Lung microvascular endothelial cell (primary cell): ENCODE data around the gene SMIM17. TPM values are rescaled to one million over a fixed set of nuclear protein-coding genes. Genes with fewer than 3 reads are reported as not detected.

Experiments used
- DNase-seq, 2 donors: peaks; one replicate each; pipeline versions ENCODE4 v3.0.0 to v3.0.0-alpha.2; 2010; ENCODE audit warnings: low read depth in 2 of 2
- total RNA-seq: library from RNA; depleted of rRNA; stranded (reverse); fragments of >200 nt; gene quantifications from 2 replicates; pipeline ENCODE4 v1.2.1, GENCODE V29; 2014

Gene SMIM17
- 0.20 and 0.22 TPM in 2 replicates for total RNA-seq

DNA sequence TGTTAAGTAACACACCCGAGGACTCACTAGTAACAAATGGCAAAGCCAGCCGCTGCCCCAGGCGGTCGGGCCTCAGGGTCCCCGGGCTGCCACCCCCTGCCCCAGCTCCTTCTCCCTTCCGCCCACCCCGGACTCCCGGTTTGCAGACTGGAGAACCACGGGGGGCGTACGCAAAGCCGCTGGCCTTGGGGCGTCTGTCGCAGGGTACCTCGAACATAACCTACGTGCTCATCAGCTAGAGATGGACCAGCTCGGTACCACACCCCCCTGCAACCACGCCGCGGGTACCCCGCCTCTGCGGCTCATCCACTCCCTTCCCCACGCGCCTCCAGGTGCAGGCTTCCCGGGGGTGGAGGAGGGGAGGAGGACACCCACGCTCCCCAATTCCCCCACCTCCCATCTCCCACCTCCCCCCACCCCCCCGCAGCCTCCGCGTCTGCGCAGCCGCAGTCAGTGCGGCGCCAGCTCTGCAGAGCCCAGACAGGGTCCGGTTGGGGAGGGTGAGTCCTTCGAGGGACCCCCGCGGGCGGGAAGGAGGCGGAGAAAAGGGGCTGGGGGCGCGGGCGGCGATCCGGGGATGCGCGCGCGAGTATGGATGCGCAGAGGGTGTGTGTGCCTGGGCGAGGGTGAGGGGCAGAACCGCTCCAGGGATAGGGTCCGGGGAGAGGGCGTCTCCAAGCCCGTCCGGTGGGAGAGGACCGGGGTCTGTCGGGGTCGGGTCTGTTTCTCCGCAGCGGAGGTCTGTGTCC, at the start of gene SMIM17:
Gene SMIM17 (plus strand): TSS at position 449 of the 749 bp plus-strand sequence. CDS start 2,509 bp downstream, outside the sequence.
- no peak for DNase-seq

DNA sequence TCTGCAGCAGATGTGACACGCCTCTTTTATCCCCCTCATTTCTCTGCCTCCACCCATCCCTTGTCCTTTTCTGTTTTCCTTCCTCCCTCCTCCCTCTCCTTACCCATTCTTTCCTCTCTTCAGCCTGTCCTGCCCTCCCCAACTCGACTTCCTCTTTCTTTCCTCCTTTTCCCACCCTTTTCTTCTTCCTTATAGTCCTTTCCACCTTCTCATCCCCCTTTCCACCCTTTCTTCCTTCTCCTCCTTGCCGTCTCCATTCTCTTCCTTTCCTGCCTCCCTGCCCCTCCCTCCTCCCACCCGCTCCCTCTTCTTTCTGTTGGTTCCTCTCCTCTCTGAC, 48.5 kb upstream of the SMIM17 start:
- DNase-seq, result no peak

DNA sequence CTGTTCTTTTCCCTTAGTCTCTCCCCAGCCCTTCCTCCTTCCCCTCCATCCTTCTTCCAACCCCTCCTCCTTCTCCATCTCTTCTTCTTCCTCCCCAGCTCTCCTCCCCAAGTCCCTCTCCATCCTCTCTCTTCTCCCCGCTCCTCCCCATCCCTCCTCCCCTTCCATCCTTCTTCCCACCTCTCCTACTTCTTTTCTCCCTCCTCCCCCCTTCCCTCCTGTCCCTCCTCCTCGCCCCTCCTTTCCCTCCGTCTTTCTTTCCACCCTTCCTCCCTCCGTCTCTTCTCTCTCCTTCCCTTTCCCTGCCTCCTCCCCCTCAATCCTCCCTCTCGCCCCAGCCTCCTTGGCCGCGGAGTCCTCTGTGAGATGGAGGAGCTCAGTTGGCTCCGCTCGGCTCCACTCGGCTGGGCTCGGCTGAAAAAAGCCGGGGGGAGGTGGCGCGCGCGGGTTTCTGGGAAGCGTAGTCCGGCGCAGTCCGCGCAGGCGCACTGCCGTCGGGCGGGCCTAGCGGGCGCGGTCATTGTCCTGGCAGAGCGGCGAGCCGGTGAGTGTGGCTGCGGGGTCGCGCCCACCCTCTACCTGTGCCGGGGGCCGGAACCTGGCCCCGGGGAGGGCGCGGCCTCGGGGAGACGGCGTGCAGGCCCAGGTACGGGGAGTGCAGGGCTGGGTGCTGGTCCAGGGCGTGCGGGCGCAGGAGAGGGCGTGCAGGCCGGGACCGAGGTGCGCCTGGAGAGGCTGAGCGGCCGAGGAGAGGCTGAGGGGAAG, 48.0 kb upstream of the SMIM17 start, which contains the start of gene ZNF71:
Gene ZNF71 (plus strand): TSS at position 520 of the 765 bp plus-strand sequence. CDS start 6,257 bp downstream, outside the sequence.
- DNase-seq, result peak; percentile 88 to 91

DNA sequence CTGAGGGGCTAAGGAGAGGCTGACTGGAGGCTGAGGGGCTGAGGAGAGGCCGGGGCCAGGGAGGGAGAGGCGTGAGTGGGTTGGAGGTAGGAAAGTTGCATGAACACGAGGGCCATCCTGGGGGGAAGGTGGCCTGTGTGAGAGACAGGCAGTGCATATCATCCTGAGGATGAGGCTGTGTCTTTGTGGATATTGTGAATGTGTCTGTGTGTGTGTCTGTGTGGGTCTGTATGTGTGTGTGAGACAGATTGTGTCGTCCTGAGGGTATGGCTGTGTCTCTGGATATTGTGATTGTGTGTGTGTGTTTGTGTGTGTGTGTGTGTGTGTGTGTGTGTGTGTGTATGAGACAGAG, 47.4 kb upstream of the SMIM17 start:
- peak in 1 of 2 donors; percentile 48 for DNase-seq

DNA sequence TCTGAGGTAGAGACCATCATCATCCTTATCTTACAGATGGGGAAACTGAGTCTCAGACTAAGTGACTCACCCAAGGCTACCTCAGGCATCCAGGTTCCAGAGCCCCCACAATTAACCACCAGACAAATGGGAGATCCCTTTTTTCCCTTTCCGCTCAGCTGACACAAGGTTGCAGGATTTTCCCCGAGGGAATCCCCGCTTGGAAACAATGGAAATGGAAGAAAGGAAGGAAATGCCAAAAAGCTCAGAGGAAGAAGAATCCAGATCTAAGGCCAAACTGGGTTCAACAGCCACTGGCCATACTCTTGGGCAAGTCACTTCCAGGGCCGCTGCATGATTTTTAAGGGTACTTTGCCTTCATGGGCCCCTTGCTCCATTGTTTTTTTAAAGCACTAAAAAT, 46.3 kb upstream of the SMIM17 start:
- peak; percentile 53 to 72 for DNase-seq

DNA sequence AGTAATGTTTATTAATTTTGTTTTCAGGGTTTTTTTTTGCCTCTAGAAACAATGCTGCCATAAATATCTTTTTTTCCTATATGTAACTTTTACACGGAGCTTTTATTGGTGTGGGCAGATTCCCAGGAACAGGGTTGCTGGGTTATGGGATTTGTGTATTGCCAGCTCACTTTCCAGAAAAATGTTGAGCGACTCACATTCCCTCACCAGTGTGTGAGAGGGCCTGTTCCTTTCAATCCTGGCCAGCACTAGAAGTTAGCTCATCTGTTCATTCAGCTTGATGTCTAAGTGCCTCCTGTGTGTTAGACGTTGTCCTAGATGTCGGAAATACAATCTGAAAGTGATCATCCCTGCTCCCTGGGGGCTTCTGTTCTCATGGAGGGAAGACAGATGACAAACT, 45.3 kb upstream of the SMIM17 start:
- peak in 1 of 2 donors; percentile 10 for DNase-seq

DNA sequence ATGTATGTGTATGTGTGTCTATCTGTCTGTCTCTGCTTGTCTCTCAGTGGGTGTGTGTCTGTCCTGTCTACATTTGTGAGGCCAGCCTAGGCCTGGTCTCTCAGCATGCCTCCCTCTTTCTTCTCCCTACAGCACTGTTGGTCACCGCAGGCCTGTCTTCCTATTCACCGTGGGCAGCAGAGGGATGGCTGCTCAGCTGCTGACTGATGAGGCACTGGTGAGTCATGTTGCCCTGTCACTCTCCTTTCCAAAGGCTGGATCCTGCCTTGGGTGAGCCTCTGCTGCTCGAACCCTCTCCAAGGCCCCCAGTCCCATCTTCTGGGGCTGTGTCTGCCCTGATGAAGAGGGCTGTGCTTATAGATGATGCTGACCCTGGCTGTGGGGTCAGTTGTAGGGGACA, 41.6 kb upstream of the SMIM17 start:
- DNase-seq, result peak in 1 of 2 donors; percentile 29

DNA sequence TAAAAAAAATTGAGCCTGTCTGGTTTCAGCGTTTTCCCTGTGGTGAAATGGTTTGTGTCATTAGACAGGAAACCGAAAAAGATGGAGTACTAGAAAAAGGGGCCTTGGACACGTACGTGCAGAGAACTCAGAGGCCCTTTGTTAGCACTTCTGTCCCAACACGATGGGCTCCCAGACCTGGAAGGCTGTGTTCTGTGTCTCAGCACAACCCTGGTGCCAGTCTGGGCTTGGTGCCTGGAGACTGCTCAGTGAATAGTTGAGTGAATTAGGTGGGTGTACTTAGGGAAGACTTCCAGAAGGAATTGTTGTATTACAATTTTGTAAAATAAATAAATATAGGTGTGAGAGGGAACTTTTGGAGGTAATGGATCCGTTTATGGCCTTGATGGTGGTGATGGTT, 39.1 kb upstream of the SMIM17 start:
- no peak for DNase-seq

DNA sequence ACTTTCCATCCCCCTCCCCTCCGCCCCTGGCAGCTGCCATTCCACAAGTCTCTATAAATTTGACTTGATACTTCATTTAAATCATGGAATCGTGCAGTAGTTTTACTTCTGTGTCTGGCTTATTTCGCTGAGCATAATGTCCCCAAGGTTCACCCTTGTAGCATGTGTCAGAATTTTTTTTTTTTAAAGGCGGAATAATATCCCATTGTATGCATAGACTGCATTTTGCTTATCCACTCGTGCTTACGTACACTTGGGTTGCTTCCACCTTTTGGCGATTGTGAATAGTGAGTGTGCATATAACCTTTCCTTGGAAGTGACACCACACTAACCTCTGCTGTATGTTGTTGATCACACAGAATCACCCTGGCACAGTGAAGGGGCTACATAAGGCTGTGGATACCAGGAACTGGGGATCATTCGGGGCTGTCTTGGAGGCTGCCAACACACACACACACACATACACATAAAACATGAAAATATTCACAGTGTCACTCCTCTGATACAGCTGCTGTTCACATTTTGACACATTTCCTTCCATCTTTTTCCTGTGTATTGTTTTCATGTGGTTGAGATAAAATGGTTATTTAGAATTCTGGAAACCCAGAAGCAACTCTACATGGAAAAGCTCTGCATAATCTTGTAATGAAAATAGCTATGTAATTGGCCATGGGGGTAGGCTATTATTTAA, 34.5 kb upstream of the SMIM17 start:
- peak; percentile 13 to 51 for DNase-seq

DNA sequence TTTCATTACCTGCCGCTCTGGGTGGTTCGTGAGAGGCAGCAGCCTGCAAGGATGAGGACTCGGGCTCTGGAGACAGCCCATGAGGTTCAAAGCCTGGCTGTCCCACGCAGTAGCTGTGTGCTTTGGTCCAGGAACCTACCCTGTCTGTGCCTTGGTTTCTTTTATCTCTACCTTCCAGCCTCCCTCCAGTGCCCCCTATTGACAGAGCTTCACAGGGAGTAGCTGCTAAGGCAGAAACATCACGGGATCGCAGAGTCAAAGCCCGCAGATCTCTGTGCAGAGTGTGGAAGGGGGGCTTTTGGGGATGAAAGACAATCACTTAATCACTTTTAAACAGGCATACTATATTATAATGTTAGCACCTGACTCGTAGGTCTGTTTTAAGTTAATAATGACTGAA, 31.7 kb upstream of the SMIM17 start:
- DNase-seq, result no peak

DNA sequence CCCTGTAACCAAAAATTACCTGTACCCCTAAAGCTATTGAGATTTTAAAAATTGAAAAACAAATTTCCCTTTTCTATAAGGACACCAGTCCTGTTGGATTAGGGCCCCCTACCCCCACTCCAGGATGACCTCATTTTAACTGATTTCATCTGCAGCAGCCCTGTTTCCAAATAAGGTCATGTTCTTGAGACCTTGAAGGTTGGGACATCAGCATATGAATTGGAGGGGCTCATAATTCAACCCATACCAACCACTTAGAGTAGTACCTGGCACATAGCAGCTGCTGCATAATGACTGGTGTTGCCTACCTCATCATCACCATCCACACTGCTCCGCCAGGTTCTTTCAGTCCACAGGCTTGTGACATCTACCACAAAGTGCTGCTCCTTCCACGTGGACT, 30.2 kb upstream of the SMIM17 start:
- no peak for DNase-seq

DNA sequence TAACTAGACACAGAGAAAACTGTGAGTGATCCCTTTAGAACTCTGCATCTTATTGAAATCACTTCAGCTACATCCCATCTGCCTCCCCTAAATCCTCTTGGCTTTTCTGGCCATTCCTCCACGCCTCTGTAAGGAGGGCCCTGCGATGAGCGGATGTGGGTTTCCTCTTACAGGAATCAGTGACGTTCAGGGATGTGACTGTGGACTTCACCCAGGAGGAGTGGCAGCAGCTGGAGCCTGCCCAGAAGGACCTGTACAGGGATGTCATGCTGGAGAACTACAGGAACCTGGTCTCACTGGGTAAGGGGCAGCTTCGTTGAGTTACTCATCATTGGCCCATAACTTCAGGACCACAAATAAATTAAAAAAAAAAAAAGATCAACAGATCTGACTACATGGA, 29.3 kb upstream of the SMIM17 start:
- DNase-seq, result no peak

DNA sequence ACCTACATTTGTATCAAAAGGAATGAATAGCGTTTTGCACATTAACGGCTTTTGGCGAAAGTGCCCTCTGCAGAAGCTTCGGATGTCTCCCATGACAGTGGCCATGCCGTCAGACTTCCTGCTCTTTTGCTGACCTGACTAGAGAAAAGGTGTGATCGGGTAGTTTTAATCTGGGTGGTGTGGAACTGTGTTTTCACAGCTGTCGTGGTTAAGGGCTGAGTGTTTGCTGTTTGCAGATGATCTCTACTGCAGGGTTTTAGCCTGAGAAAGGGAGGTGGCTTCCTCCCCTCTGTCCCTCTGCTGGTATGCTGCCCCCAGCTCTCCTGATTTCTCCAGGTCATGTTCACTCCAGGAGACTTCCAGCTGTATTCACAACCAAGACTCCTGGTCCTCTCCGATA, 25.4 kb upstream of the SMIM17 start:
- no peak for DNase-seq

DNA sequence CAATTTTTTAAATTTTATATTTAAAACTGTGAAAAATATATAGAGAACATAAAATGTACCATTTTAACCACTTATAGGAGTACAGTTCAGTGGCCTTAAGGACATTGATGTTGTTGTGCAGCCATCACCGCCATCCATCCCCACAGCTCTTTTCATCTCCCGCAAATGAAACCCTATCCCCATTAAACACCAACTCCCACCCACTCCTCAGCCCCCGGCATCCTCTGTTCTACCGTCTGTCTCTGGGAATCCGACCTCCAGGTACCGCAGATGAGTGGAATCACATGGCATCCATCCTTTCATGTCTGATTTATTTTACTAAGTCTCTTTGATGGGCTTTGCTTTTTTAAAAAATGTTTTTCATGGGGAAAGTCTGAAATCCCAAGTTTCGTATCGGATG, 23.8 kb upstream of the SMIM17 start:
- no peak for DNase-seq

DNA sequence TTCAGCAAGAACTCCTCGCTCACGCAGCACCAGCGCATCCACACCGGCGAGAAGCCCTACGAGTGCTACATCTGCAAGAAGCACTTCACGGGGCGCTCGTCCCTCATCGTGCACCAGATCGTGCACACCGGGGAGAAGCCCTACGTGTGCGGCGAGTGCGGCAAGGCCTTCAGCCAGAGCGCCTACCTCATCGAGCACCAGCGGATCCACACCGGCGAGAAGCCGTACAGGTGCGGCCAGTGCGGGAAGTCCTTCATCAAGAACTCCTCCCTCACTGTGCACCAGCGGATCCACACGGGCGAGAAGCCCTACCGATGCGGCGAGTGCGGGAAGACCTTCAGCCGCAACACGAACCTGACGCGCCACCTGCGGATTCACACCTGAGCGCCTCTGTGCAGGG, 20.6 kb upstream of the SMIM17 start:
- DNase-seq, result no peak

DNA sequence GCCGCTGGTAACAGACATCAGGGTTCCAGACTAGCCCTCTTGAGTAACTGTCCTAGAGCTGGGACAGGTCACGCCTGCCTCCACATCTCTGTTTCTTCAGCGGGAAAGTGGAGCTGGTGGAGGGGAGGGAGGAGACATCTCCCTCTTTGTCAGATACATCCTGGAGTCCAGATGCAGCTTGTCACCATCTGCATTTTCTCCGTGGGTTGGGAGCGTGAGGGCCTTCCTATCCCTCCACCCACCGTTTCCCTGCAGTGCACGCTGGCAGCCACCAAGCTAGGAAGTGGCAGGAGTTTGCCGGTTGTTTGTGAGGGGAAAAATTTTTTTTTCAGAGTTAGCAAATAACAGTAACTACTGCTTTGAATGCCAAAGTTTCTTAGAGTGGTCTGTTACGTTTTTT, 20.0 kb upstream of the SMIM17 start:
- DNase-seq, result no peak

DNA sequence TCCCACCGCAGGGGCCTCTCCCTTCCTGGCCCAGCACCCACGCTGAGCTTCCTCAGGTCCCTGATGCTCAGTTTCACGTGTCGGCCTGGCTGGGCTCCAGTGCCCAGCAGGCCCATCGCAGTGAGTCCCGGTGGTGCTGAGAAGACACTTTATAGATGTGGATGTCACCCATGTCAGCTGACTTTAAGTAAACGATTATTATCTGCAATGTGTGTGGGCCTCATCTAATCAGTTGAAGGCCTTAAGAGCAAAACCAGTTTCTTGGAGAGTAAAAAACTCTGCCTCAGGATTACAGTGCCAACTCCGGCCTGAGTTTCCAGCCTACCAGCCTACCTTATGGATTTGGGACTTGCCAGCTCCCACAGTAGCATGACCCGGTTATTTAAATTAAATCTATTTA, 17.3 kb upstream of the SMIM17 start:
- DNase-seq, result no peak

DNA sequence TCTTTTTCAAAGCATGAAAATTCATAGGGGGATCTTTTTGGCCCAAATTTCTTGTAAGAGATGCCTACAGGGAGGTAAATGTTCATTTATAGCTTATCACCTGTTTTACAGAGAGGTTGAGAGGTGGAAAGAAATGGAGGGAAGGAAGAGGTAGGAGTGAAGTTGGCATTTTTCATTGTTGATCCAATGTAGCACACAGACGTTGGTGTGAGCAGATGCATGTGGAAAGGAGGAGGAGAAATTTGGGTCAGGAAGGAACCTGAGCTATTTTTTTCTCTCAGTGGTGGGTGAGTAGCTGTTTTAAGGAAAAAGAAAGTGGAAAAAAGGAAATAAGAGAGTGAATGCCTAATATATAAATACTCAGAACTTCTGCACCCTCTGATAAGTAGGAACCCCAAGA, 9.9 kb upstream of the SMIM17 start:
- no peak for DNase-seq

DNA sequence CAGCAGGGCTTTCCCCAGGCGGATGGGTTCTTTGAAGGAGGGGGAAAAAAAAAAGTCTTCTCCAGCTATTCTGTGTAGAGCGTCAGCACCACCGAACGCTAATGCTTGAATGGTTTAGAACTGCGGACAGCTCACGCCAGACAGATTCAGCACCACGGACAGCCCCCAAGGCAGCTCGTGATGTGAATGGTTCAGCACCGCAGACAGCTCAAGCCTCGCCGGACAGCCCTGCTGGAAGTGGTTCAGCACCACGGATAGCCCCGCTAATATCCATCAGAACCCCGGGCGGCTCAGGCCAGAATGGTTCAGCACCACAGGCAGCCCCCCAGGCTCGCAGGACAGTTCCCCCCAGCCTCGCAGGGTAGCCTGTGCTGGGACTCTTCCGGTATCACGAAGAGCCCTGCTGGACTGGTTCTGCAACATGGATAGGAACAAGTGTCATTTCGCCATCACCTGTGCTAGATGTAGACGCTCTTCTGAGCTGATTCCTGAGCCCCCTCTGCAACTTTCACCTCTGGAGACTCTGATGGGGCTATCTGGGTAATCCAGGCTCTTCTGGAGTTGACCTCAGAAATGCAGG, 4.9 kb upstream of the SMIM17 start:
- DNase-seq, result peak; percentile 80 to 86

DNA sequence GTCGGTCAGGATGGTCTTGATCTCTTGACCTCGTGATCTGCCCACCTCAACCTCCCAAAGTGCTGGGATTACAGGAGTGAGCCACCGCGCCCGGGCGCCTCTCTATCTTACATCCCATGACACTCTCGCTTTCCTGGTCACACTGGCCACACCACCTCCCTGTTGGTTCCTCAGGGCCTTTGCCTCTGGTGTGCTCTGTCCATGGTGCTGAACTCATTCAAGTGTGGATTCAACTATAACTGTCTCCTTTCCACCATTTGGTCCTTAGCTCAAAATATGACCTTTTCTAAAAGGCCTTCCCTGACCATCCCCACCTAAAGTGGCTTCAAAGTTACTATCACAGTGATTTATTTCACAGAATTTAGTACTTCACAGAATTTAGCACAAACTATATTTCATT, 3.7 kb upstream of the SMIM17 start:
- peak; percentile 33 to 39 for DNase-seq

DNA sequence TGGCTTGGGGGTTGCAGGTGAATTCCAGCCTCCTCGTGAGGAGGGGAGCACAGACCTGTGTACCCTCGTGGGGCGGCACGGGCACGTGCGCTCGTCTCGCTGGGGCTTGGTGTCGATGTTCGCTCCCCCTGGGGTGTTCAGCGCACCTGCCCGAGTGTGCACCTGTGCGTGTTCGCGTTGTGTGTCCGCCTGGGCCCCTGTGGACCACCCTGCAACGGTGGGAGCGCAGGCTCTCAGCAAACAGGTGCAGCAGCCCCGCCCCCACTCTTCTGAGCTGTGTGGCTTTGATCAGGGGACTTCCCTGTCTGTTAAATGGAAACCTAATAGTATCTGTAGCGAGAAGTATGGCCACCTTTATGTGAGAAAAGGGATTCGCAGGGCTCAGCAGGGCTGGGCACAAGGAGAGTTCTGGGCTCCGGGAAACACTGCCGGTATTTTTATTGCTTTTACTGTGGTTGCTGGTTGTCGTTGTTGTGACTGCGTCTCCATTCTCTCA, 549 bp downstream of the SMIM17 start:
- DNase-seq, result no peak

DNA sequence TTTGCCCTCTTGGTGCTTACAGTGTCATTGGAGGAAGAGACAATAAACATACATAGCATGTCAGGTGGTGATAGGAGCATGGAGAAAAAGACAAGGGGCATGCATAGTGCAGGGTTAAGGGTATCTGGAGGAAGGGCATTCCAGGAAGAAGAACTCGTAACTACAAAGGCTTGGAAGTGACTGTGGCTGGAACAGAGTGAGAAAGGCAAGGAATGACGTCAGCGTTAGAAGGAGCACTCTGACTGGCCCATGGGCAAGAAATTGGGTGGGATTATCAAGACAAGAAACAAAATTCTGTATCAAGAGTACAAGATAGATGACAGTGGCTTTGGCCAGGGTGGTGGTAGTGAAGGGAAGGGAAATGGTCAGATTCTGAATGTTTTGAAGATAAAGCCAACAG, 11.2 kb downstream of the SMIM17 start:
- no peak for DNase-seq
